ENCODE measurements around the gene TMEM245. TPM values are rescaled to one million over a fixed set of nuclear protein-coding genes. Genes with fewer than 3 reads are reported as not detected.

TMEM245 gene
- total RNA-seq, 4 donors from 2014 or later = 222 to 549 (median 318) TPM

- intact Hi-C loops (cut with DNase I) = no loop called here
- WGBS, 2 donors = 91 to 96% methylated on average over 3 of the region's 3 CpGs
- H3K4me1 ChIP-seq = peaks cover 25 to 40% of the 10 kb centered on the region in 2 donors
- H3K36me3 ChIP-seq = peaks cover 11 to 18% of the 10 kb centered on the region in 2 donors
- H3K9me3 ChIP-seq = no peaks in the 10 kb centered on the region
- H3K27ac ChIP-seq = peak overlapping the region in 1 of 3 donors; percentile 12
- no peak for DNase-seq
- TF ChIP-seq CTCF (IDR thresholded peaks at IDR 0.05) (no peak), POLR2A (IDR thresholded peaks at IDR 0.05) (no peak)
- H3K4me3 ChIP-seq (replicated peaks in 1 of 3) = no peak overlapping the region
- H3K27me3 ChIP-seq = no peaks in the 10 kb centered on the region
Observed at GRCh38 chr9:109031241-109031640, 88.5 kb downstream of the TMEM245 start.

GRCh38 chr9:109030426-109030825, 89.3 kb downstream of the TMEM245 start:
- WGBS, 2 donors = 58 to 63% methylated on average over 4 of the region's 4 CpGs
- Histone ChIP-seq H3K4me1 (peaks cover 24 to 40% of the 10 kb centered on the region in 2 donors), H3K27me3 (no peaks in the 10 kb centered on the region), H3K4me3 (replicated peaks in 1 of 3) (no peak overlapping the region), H3K9me3 (no peaks in the 10 kb centered on the region), H3K27ac (peak overlapping the region in 2 of 3 donors; percentile 8 to 12), H3K36me3 (peaks cover 11 to 18% of the 10 kb centered on the region in 2 donors)
- TF ChIP-seq CTCF (IDR thresholded peaks at IDR 0.05) (no peak), POLR2A (IDR thresholded peaks at IDR 0.05) (no peak)
- peak; percentile 53 to 57 for DNase-seq
- intact Hi-C loops (cut with DNase I) = no loop called here

- Histone ChIP-seq H3K27ac (no peak overlapping the region), H3K9me3 (no peaks in the 10 kb centered on the region), H3K27me3 (no peaks in the 10 kb centered on the region), H3K36me3 (peaks cover 11% of the 10 kb centered on the region in 2 donors), H3K4me1 (peaks cover 25 to 31% of the 10 kb centered on the region in 2 donors), H3K4me3 (replicated peaks in 1 of 3) (no peak overlapping the region)
- TF ChIP-seq CTCF (IDR thresholded peaks at IDR 0.05) (no peak), POLR2A (IDR thresholded peaks at IDR 0.05) (no peak)
- intact Hi-C loops (cut with DNase I) = no loop called here
- DNase-seq = no peak
- 96% methylated on average over 4 of the region's 4 CpGs for WGBS, 2 donors
Observed at GRCh38 chr9:109028457-109028856, 91.3 kb downstream of the TMEM245 start.

GRCh38 chr9:109027176-109027575, 92.6 kb downstream of the TMEM245 start:
- Histone ChIP-seq H3K4me3 (replicated peaks in 1 of 3) (no peak overlapping the region), H3K27ac (peak overlapping the region in 1 of 3 donors; percentile 6), H3K36me3 (peaks cover 0 to 2% of the 10 kb centered on the region in 2 donors), H3K9me3 (no peaks in the 10 kb centered on the region), H3K4me1 (peaks cover 37% of the 10 kb centered on the region in 2 donors), H3K27me3 (no peaks in the 10 kb centered on the region)
- 30 to 41% methylated on average over 2 of the region's 2 CpGs for WGBS, 2 donors
- intact Hi-C loops (cut with DNase I) = no loop called here
- DNase-seq = no peak
- TF ChIP-seq POLR2A (IDR thresholded peaks at IDR 0.05) (no peak), CTCF (IDR thresholded peaks at IDR 0.05) (no peak)

- Histone ChIP-seq H3K27me3 (no peaks in the 10 kb centered on the region), H3K27ac (peak overlapping the region in 1 of 3 donors; percentile 6), H3K9me3 (no peaks in the 10 kb centered on the region), H3K36me3 (no peaks in the 10 kb centered on the region), H3K4me1 (peaks cover 37 to 43% of the 10 kb centered on the region in 2 donors), H3K4me3 (replicated peaks in 1 of 3) (no peak overlapping the region)
- 91 to 92% methylated on average over 7 of the region's 7 CpGs for WGBS, 2 donors
- TF ChIP-seq POLR2A (IDR thresholded peaks at IDR 0.05) (no peak), CTCF (IDR thresholded peaks at IDR 0.05) (no peak)
- intact Hi-C loops (cut with DNase I) = no loop called here
- no peak for DNase-seq
Observed at GRCh38 chr9:109026306-109026705, 93.4 kb downstream of the TMEM245 start.
